Caki2 (cell line): ENCODE results near the gene RFX6. TPM values are rescaled to one million over a fixed set of nuclear protein-coding genes. Genes with fewer than 3 reads are reported as not detected.
A peak's percentile ranks its signal among the peaks of the same experiment; 100 is the strongest.

ENCODE experiments used
- DNase-seq: peaks from one replicate; pipeline ENCODE4 v3.0.0-alpha.2; 2015; ENCODE audit warnings: low read depth
- in situ Hi-C: cut with HindIII; loops from 2 replicates; pipeline ENCODE4 v1.10.0; 2016; ENCODE audit warnings: low sequenced_read_pairs, low pct_unique_long_range_greater_than_20kb, mixed read lengths
- total RNA-seq: library from RNA; depleted of rRNA; stranded (reverse); fragments of >200 nt; shearing (Covaris generic); gene quantifications from 2 replicates; pipeline ENCODE4 v1.2.3, GENCODE V29; 2014; ENCODE audit warnings: low replicate concordance; rRNA removed

RFX6 gene
- total RNA-seq, 1 experiment from 2014 or later, result not detected

- in situ Hi-C loops, result no loop called here
- DNase-seq, result no peak
These were observed 72.9 kb downstream of the RFX6 start for GRCh38 chr6:116949964-116950363.

- no peak for DNase-seq
- in situ Hi-C loops, result no loop called here
These were observed 77.3 kb downstream of the RFX6 start for GRCh38 chr6:116954335-116954734.

- no peak for DNase-seq
- in situ Hi-C loops, result no loop called here
These were observed 77.9 kb downstream of the RFX6 start for GRCh38 chr6:116954938-116955337.

- DNase-seq, result no peak
- in situ Hi-C loops, result no loop called here
These were observed 78.7 kb downstream of the RFX6 start for GRCh38 chr6:116955773-116956172.

GRCh38 chr6:116963972-116964371 is 86.9 kb downstream of the RFX6 start:
- in situ Hi-C loops, result no loop called here

GRCh38 chr6:116966675-116967576 is 89.9 kb downstream of the RFX6 start:
- in situ Hi-C loops, result no loop called here
- no peak for DNase-seq

More at GRCh38 chr6:116963972-116964371, 86.9 kb downstream of the RFX6 start:
- no peak for DNase-seq

- in situ Hi-C loops, result no loop called here
- DNase-seq, result peak; percentile 19
These were observed 92.3 kb downstream of the RFX6 start for GRCh38 chr6:116969211-116969863.

- no peak for DNase-seq
- in situ Hi-C loops, result no loop called here
These were observed 94.9 kb downstream of the RFX6 start for GRCh38 chr6:116971959-116972358.

- in situ Hi-C loops, result no loop called here
- no peak for DNase-seq
These were observed 96.9 kb downstream of the RFX6 start for GRCh38 chr6:116973976-116974375.

- no peak for DNase-seq
- in situ Hi-C loops, result no loop called here
These were observed 97.7 kb downstream of the RFX6 start for GRCh38 chr6:116974526-116975316.

- no peak for DNase-seq
- in situ Hi-C loops, result no loop called here
These were observed 98.6 kb downstream of the RFX6 start for GRCh38 chr6:116975600-116975999.

- DNase-seq, result no peak
- in situ Hi-C loops, result no loop called here
These were observed 102.5 kb downstream of the RFX6 start for GRCh38 chr6:116979560-116979959.

Other genes with a start within 250 kb of the RFX6 start
- 4.0 and 6.6 TPM in 2 replicates for gene ZUP1, start 208.5 kb upstream of the RFX6 start, total RNA-seq
- gene KPNA5, start 196.0 kb upstream of the RFX6 start, total RNA-seq, result 3.6 and 4.6 TPM in 2 replicates
- gene FAM162B, start 111.5 kb upstream of the RFX6 start, total RNA-seq, result not detected in 2 replicates
- not detected in 2 replicates for gene GPRC6A, start 48.2 kb upstream of the RFX6 start, total RNA-seq